ENCODE results near the gene FCGBP.
"Not testable (repeated sequence)": the region's sequence is repeated elsewhere in the genome, so short reads cannot be mapped to it uniquely, and the experiment has no call there.

FCGBP gene

GRCh38 chr19:39887456-39887951, 46.9 kb downstream of the FCGBP start:
- DNase-seq = not testable (repeated sequence)

GRCh38 chr19:39885821-39886554, 48.4 kb downstream of the FCGBP start:
- DNase-seq = not testable (repeated sequence)

- not testable (repeated sequence) for DNase-seq
These were observed 49.7 kb downstream of the FCGBP start for GRCh38 chr19:39884721-39885120.
